C4-2B (cell line): ENCODE data around the gene CSDE1.

Experiments
- H3K27ac ChIP-seq: fragments of 450-650 bp; 2 replicates; pipeline ENCODE4 v1.5.1; 2017
- ZFX ChIP-seq: fragments of 450-650 bp; IDR thresholded peaks from 2 replicates; pipeline ENCODE4 v1.6.1; 2017
- TF ChIP-seq, protein P1 (sequence below): fragments of 450-650 bp; conservative IDR thresholded peaks from 2 replicates; pipeline ENCODE4 v1.5.1; 2017; ENCODE audit warnings: mild to moderate bottlenecking

The CSDE1 gene

DNA sequence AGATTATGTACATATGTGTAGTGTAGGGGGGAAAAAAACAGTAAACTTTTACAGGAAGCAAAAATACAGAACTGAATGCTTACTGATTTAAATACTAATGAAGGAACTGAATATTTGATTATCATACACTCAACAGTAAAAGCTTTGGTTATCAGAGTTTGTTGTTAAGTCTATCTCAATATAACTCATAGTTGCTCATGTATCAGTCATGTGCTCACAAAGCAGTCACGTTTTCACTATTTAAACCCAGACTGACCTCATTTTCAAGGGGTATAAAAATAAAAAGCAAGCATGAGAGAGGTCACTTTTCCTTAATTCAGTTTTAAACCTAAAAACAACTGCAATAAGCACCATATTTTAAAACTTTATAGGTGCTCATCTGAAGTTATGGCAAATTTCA lies 34.3 kb downstream of the CSDE1 start:
- TF ChIP-seq ZFX = no peak
- H3K27ac ChIP-seq = no peak overlapping the region

DNA sequence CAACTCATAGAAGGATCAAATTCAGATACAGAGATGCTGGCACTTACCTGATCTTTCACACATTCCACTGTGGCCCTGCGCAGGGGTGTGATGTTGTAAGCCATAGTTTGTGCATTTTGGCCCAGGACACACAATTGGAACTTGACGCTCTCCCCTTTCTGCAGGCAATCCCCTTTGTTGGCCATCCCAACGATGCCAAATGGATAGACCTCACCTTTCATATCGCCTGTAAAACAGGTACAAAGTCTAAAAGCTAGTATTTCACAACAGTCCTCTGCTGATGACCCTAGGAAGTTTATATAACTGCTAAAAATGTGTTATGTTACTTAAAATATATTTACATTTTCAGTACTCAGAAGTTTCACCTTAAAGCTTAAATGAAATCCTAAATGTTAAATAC lies 37.3 kb downstream of the CSDE1 start:
- H3K27ac ChIP-seq = no peak overlapping the region
- TF ChIP-seq ZFX = no peak
- TF ChIP-seq, protein P1, sequence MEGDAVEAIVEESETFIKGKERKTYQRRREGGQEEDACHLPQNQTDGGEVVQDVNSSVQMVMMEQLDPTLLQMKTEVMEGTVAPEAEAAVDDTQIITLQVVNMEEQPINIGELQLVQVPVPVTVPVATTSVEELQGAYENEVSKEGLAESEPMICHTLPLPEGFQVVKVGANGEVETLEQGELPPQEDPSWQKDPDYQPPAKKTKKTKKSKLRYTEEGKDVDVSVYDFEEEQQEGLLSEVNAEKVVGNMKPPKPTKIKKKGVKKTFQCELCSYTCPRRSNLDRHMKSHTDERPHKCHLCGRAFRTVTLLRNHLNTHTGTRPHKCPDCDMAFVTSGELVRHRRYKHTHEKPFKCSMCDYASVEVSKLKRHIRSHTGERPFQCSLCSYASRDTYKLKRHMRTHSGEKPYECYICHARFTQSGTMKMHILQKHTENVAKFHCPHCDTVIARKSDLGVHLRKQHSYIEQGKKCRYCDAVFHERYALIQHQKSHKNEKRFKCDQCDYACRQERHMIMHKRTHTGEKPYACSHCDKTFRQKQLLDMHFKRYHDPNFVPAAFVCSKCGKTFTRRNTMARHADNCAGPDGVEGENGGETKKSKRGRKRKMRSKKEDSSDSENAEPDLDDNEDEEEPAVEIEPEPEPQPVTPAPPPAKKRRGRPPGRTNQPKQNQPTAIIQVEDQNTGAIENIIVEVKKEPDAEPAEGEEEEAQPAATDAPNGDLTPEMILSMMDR = no peak

DNA sequence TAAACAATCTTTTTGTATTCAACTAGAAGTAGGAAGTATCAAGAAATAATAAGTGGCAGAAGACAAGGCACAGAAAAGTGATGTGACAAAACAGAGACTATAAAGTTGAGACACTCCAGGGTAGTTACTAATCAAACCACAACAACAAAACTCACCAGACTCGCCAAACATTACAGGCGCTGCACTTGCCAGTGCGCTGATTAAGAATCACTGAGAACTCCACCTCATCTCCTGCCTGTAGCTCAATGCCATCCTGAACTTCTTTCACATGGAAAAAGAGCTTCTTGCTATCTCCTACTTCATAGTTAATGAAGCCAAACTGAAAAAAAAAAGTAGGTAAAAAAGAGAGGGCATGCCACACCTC lies 38.4 kb downstream of the CSDE1 start:
- TF ChIP-seq, protein P1 = no peak
- TF ChIP-seq ZFX = no peak
- H3K27ac ChIP-seq = no peak overlapping the region

DNA sequence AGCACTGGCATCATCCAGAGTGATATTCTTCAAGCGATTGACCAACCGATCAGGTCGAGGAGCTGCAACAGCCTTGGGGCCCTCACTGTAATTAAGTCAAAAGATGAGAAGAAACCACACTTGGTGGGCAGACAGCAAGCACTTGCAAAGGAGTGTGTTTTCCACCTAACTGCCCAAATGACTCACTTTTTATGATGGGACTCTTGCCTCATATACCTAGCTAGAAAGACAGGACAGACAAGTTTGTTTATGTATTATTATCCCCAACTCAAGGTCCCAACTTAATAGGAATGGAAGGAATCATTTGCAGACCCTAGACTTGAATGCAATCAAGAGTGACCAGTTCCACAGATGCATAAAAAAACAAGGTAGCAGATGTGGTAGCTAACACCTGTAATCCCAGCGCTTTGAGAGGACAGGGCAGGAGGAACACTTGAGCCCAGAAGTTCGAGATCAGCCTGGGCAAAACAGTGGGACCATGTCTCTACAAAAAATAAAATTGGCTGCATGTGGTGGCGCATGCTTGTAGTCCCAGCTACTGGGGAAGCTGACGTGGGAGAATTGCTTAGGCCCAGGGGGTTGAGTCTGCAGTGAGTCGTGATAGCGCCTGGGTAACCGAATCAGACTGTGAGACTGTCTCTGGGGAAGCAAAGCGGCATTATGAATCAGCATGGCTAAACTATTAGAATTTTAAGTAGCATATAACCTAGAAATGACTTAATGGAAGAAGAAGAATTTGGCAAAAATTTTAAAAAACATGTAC lies 38.9 kb downstream of the CSDE1 start:
- TF ChIP-seq ZFX = no peak
- TF ChIP-seq, protein P1 = no peak
- H3K27ac ChIP-seq = no peak overlapping the region

DNA sequence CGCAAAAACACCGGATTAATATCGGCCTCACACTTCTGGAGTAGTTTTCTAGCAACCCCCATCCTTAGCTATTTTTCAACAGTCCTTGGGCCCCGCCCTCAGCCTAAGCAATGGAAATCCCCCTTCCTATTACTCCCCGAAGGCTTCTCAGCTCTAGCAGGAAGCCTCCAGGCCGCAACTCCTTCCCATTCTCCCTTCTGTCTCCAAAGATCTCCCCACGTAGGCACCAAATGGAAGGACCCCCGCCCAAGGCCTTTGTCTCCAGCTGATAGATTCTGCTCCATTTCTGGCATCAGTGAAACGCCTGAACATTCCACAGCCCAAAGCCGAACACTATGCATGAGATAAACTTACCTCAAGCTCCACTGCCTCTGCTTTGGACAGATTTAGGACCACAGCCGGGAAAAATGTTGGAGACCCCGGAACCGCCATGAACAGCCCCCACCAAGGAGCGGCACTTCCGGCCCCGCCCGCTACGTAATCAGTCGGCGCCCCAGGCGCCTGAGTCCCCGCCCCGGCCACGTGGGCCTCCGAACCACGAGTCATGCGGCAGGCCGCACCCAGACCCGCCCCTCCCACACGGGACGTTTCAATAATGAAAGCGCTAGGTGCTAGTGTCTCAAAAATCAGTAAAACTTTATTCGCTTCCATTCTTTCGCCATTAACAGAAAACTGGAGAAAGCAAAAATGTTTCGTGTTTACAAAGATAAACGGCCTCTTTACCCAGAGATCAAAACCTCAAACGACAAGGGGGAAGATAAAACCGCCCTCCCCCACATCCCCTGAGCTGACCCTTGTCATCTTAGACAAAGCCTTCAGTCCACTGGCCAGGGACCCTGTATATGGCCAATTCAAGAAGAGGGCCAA lies 41.2 kb downstream of the CSDE1 start, which contains the start of gene NRAS:
TSS of gene NRAS (minus strand) at position 468 of the 867 bp plus-strand sequence. CDS start 611 bp downstream, outside the sequence.
- TF ChIP-seq ZFX = peak; percentile 55
- TF ChIP-seq, protein P1 = no peak

DNA sequence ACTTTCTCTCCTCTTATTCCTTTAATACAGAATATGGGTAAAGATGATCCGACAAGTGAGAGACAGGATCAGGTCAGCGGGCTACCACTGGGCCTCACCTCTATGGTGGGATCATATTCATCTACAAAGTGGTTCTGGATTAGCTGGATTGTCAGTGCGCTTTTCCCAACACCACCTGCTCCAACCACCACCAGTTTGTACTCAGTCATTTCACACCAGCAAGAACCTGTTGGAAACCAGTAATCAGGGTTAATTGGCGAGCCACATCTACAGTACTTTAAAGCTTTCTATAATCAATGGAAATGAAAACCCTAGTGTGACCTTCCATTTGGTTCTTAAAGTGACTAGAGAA lies 41.9 kb downstream of the CSDE1 start:
- H3K27ac ChIP-seq = peak overlapping the region; percentile 76
- TF ChIP-seq, protein P1 = no peak
- TF ChIP-seq ZFX = no peak

More for the DNA sequence above, 41.2 kb downstream of the CSDE1 start, which contains the start of gene NRAS:
- H3K27ac ChIP-seq = peak within 1 kb of the TSS; percentile 76

DNA sequence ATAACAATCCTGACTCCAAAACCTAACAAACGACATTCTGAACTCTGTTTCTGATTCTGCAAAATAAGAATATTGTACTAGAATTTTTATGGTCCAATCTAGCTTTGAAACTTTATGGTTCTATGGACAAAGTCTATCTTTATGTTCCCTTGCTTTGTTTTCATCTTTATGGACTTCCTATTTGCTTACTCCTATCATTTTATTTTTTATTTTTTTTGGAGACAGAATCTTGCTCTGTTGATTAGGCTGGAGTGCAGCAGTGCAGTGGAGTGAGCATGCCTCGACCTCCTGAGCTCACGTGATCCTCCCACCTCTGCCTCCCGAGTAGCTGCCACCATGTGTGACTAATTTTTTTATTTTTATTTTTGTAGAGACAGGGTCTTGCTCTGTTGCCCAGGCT lies 44.8 kb downstream of the CSDE1 start:
- TF ChIP-seq ZFX = no peak
- TF ChIP-seq, protein P1 = no peak
- no peak overlapping the region for H3K27ac ChIP-seq
